ENCODE measurements around the gene TCAP. TPM values are rescaled to one million over a fixed set of nuclear protein-coding genes. Genes with fewer than 3 reads are reported as not detected.

The TCAP gene
- total RNA-seq, 1 experiment from 2014 or later = 0.54 TPM

DNA sequence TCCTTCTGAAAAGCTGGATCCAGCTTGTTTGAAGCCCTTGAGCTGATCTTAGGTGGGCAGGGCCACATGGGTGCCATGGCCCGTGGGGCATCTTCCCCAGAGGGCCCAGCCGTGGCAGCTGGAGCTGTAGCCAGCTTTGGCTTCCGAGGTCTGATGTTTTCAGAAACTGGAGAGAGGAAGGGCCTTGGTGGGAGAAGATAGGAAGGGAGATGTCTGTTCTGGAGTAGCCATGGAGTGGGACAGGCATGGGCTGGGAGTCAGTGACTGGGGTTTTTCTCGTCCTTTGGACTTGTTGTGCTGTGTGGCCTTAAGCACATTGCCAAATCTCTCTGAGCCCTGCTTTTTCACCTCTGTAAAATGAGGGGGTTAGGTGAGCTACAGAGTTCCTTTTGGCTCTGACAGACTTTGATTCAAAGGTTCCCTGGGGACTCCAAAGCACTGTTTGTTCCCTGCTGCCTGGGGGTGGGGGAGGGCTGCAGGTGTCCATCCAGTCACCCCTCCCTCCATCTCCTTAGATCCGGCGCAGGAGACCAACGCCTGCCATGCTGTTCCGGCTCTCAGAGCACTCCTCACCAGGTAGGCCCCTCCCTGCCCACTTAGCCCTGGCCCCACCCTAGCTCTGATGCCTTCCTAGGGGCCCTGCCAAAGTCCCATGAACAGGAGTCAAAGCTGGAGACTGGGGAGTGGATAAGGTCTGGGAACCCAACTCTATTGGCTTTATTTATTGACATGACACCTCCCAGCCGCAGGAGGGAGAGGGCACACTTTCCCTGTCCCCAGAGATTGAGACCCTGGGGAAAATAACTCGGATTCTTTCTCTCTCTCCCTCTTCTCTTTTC lies 36.3 kb upstream of the TCAP start:
- POLR2A ChIA-PET (ENCODE audit: low non-redundant PET) = interaction anchor here (0.6 kb wide), 1 partner anchor 17 kb away, joined by 3 read pairs; no protein-coding TSS in a partner anchor

DNA sequence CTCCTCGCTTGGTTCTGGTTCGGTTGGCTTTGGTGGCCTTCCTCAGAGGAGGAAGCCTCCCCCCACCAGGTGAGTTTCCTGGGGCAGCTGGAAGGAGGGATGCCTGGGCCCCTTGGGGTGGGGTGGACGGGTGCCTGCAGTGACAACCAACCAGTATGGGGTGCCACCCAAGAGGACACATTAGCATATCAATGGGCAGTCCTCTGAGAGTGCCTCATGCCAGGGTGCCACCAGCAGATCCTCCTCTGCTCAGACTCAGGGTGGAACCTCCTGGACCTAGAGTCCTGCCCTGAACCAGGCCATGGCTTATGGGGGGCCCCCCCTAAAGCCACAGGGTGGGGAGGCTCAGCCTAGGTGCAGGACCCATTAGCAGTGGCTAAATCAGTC lies 35.7 kb upstream of the TCAP start:
- ChIA-PET CTCF (no interaction called here), POLR2A (ENCODE audit: low non-redundant PET) (no interaction called here)
- no peaks in the 10 kb centered on the region for H3K27me3 ChIP-seq (replicated peaks; ENCODE audit: insufficient read depth, low read depth, low read length, poor library complexity)
- peaks cover 6% of the 10 kb centered on the region for H3K4me1 ChIP-seq (ENCODE audit: insufficient read depth, low read length, poor library complexity, severe bottlenecking)
- H3K4me3 ChIP-seq (ENCODE audit: low read depth, low read length, poor library complexity, severe bottlenecking) = no peak overlapping the region
- BruUV-seq (replicated peaks) = no TSS peak
- DNase-seq (ENCODE audit: low spot score) = no peak
- TF ChIP-seq, protein P1, sequence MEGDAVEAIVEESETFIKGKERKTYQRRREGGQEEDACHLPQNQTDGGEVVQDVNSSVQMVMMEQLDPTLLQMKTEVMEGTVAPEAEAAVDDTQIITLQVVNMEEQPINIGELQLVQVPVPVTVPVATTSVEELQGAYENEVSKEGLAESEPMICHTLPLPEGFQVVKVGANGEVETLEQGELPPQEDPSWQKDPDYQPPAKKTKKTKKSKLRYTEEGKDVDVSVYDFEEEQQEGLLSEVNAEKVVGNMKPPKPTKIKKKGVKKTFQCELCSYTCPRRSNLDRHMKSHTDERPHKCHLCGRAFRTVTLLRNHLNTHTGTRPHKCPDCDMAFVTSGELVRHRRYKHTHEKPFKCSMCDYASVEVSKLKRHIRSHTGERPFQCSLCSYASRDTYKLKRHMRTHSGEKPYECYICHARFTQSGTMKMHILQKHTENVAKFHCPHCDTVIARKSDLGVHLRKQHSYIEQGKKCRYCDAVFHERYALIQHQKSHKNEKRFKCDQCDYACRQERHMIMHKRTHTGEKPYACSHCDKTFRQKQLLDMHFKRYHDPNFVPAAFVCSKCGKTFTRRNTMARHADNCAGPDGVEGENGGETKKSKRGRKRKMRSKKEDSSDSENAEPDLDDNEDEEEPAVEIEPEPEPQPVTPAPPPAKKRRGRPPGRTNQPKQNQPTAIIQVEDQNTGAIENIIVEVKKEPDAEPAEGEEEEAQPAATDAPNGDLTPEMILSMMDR (conservative IDR thresholded peaks at IDR 0.05; ENCODE audit: low read depth, low read length) = no peak
- TF ChIP-seq EZH2 (IDR thresholded peaks at IDR 0.05; ENCODE audit: borderline replicate concordance, low read depth, low read length, poor library complexity, severe bottlenecking) = no peak
- H3K27ac ChIP-seq (ENCODE audit: low read depth, low read length, poor library complexity, severe bottlenecking) = no peak overlapping the region
- H3K9me3 ChIP-seq (ENCODE audit: low read depth, low read length, poor library complexity, severe bottlenecking) = no peaks in the 10 kb centered on the region
- no peaks in the 10 kb centered on the region for H3K36me3 ChIP-seq (ENCODE audit: insufficient read depth, low read length, poor library complexity, severe bottlenecking)
- intact Hi-C loops (cut with micrococcal nuclease; ENCODE audit: unreplicated experiment) = no loop called here

More for the DNA sequence above, 36.3 kb upstream of the TCAP start:
- no TSS peak for BruUV-seq (replicated peaks)
- DNase-seq (ENCODE audit: low spot score) = no peak
- Histone ChIP-seq H3K36me3 (ENCODE audit: insufficient read depth, low read length, poor library complexity, severe bottlenecking) (no peaks in the 10 kb centered on the region), H3K4me1 (ENCODE audit: insufficient read depth, low read length, poor library complexity, severe bottlenecking) (peaks cover 6% of the 10 kb centered on the region), H3K27ac (ENCODE audit: low read depth, low read length, poor library complexity, severe bottlenecking) (no peak overlapping the region), H3K27me3 (replicated peaks; ENCODE audit: insufficient read depth, low read depth, low read length, poor library complexity) (no peaks in the 10 kb centered on the region), H3K4me3 (ENCODE audit: low read depth, low read length, poor library complexity, severe bottlenecking) (no peak overlapping the region), H3K9me3 (ENCODE audit: low read depth, low read length, poor library complexity, severe bottlenecking) (no peaks in the 10 kb centered on the region)
- CTCF ChIA-PET = interaction anchor here (0.6 kb wide), 1 partner anchor 52 kb away, joined by 3 read pairs; no protein-coding TSS in a partner anchor
- TF ChIP-seq EZH2 (IDR thresholded peaks at IDR 0.05; ENCODE audit: borderline replicate concordance, low read depth, low read length, poor library complexity, severe bottlenecking) = no peak
- TF ChIP-seq, protein P1 (conservative IDR thresholded peaks at IDR 0.05; ENCODE audit: low read depth, low read length) = no peak
- intact Hi-C loops (cut with micrococcal nuclease; ENCODE audit: unreplicated experiment) = no loop called here

DNA sequence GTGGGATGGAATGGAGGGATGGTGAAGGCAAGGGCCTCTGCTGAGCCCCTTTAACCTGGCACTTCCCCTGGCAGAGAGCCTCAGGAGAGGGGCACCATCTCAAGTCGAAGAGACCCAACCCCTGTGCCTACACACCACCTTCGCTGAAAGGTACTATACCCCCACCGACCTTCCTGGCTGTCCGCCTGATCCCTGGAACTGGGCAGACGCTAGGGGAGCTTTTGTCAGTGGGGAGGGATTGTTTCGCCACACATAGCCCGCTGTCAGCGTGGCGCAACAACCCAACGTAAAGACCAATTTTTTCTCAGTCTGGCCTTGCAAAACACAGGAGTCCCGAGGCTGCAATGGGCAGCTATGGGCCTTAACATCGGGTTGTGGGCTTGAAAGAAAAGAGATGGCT lies 35.3 kb upstream of the TCAP start:
- peaks cover 6% of the 10 kb centered on the region for H3K4me1 ChIP-seq (ENCODE audit: insufficient read depth, low read length, poor library complexity, severe bottlenecking)
- TF ChIP-seq EZH2 (IDR thresholded peaks at IDR 0.05; ENCODE audit: borderline replicate concordance, low read depth, low read length, poor library complexity, severe bottlenecking) = no peak
- TF ChIP-seq, protein P1 (conservative IDR thresholded peaks at IDR 0.05; ENCODE audit: low read depth, low read length) = no peak
- ChIA-PET CTCF (no interaction called here), POLR2A (ENCODE audit: low non-redundant PET) (no interaction called here)
- intact Hi-C loops (cut with micrococcal nuclease; ENCODE audit: unreplicated experiment) = no loop called here
- H3K27ac ChIP-seq (ENCODE audit: low read depth, low read length, poor library complexity, severe bottlenecking) = no peak overlapping the region
- no peaks in the 10 kb centered on the region for H3K36me3 ChIP-seq (ENCODE audit: insufficient read depth, low read length, poor library complexity, severe bottlenecking)
- no TSS peak for BruUV-seq (replicated peaks)
- no peaks in the 10 kb centered on the region for H3K9me3 ChIP-seq (ENCODE audit: low read depth, low read length, poor library complexity, severe bottlenecking)
- DNase-seq (ENCODE audit: low spot score) = no peak
- no peak overlapping the region for H3K4me3 ChIP-seq (ENCODE audit: low read depth, low read length, poor library complexity, severe bottlenecking)
- H3K27me3 ChIP-seq (replicated peaks; ENCODE audit: insufficient read depth, low read depth, low read length, poor library complexity) = no peaks in the 10 kb centered on the region
